Lower leg skin (tissue), 4 donors: ENCODE results near the gene COLGALT1. TPM values are rescaled to one million over a fixed set of nuclear protein-coding genes. Genes with fewer than 3 reads are reported as not detected.

Source experiments
- DNase-seq, 2 donors: peaks; one replicate each; pipeline ENCODE4 v3.0.0-alpha.2; 2019; ENCODE audit warnings: low spot score in 2 of 2
- H3K4me3 ChIP-seq: fragments of 200-600 bp; sonication (generic); 2 replicates; pipeline ENCODE4 v1.5.1; 2017; ENCODE audit warnings: mild to moderate bottlenecking, low read depth; ENCODE audit not compliant: poor library complexity, severe bottlenecking
- CTCF ChIP-seq, 3 donors: fragments of 450-650 bp; IDR thresholded peaks; one replicate each; pipeline ENCODE4 v1.5.1; 2016; ENCODE audit warnings: antibody characterized with exemption in 3 of 3, mild to moderate bottlenecking in 3 of 3, moderate library complexity in 2 of 3
- POLR2A ChIP-seq, 2 donors: fragments of 450-650 bp; IDR thresholded peaks; one replicate each; pipeline ENCODE4 v1.6.1; 2016 to 2017; ENCODE audit warnings: antibody characterized with exemption in 2 of 2, mild to moderate bottlenecking in 1 of 2, moderate library complexity in 1 of 2
- WGBS, 2 donors: methylation state at CpG; one replicate each; pipeline ENCODE4 v1.1.5; 2018; 5-methylcytosine and 5-hydroxymethylcytosine counted together
- intact Hi-C: fragments of 100-400 bp; cut with DNase I; formaldehyde crosslinking; loops from one replicate; pipeline ENCODE4 v1.15.0; 2023; ENCODE audit warnings: low total_unique reads
- total RNA-seq, 4 donors: library from RNA; depleted of rRNA; stranded (reverse); fragments of >200 nt; gene quantifications; one replicate each; pipeline ENCODE4 v1.1.0, GENCODE V29; 2016

The COLGALT1 gene
- total RNA-seq, 4 donors from 2014 or later: 46.8 to 59.3 (median 53.3) TPM

DNA sequence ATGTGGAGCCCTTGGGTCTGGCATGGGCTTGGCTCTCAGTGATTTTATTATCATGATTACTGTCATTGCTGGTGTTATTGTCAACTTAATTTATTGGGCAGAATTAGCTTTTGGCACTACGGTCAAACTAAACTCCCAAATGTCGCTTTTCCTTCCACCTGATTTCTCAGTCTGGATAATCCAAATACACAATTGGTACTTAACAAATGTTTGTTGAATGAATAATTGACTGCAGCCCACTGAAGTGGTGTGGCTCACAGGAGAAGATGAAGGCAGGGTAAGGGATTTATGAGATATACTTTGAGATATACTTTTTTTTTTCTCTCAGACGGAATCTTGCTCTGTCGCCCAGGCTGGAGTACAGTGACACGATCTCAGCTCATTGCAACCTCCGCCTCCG, 1.5 kb downstream of the COLGALT1 start:
- 87% methylated on average over 7 of the region's 7 CpGs for WGBS, 2 donors
- no peak for DNase-seq
- intact Hi-C loops: no loop called here
- H3K4me3 ChIP-seq: no peak overlapping the region
- TF ChIP-seq CTCF (IDR thresholded peaks at IDR 0.05) (no peak), POLR2A (IDR thresholded peaks at IDR 0.05) (no peak)

DNA sequence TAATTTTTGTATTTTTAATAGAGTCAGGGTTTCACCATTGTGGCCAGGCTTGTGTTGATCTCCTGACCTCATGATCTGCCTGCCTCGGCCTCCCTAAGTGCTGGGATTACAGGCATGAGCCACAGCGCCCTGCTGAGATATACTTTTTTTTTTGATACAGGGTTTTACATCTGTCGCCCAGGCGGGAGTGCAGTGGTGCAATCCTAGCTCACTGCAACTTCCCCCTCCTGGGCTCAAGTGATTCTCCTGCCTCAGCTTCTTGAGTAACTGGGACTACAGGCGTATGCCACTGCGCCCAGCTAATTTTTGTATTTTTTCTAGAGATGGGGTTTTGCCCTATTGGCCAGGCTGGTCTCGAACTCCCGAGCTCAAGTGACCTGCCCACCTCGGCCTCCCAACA, 2.0 kb downstream of the COLGALT1 start:
- DNase-seq: no peak
- no peak overlapping the region for H3K4me3 ChIP-seq
- intact Hi-C loops: no loop called here
- no peak for TF ChIP-seq CTCF (IDR thresholded peaks at IDR 0.05)
- TF ChIP-seq POLR2A (IDR thresholded peaks at IDR 0.05): no peak
- WGBS, 2 donors: 82 to 84% methylated on average over 9 of the region's 9 CpGs

GRCh38 chr19:17560205-17560595, 4.8 kb downstream of the COLGALT1 start:
- TF ChIP-seq CTCF (IDR thresholded peaks at IDR 0.05) (no peak), POLR2A (IDR thresholded peaks at IDR 0.05) (no peak)
- no peak for DNase-seq
- H3K4me3 ChIP-seq: no peak overlapping the region
- 75 to 82% methylated on average over 14 of the region's 14 CpGs for whole genome bisulfite sequencing, 2 donors
- intact Hi-C loops: no loop called here

GRCh38 chr19:17562097-17562496, 6.6 kb downstream of the COLGALT1 start:
- TF ChIP-seq CTCF (IDR thresholded peaks at IDR 0.05): no peak
- TF ChIP-seq POLR2A (IDR thresholded peaks at IDR 0.05): no peak
- WGBS, 2 donors: 93 to 97% methylated on average over 4 of the region's 4 CpGs
- no peak overlapping the region for H3K4me3 ChIP-seq
- no peak for DNase-seq
- intact Hi-C loops: no loop called here

GRCh38 chr19:17562561-17562960, 7.1 kb downstream of the COLGALT1 start:
- no peak overlapping the region for H3K4me3 ChIP-seq
- intact Hi-C loops: no loop called here
- no peak for DNase-seq
- TF ChIP-seq POLR2A (IDR thresholded peaks at IDR 0.05) (no peak), CTCF (IDR thresholded peaks at IDR 0.05) (no peak)
- 80 to 81% methylated on average over 11 of the region's 11 CpGs for WGBS, 2 donors

GRCh38 chr19:17564781-17565180, 9.3 kb downstream of the COLGALT1 start:
- DNase-seq: no peak
- intact Hi-C loops: no loop called here
- H3K4me3 ChIP-seq: no peak overlapping the region
- WGBS, 2 donors: 65 to 68% methylated on average over 6 of the region's 6 CpGs
- TF ChIP-seq CTCF (IDR thresholded peaks at IDR 0.05) (no peak), POLR2A (IDR thresholded peaks at IDR 0.05) (no peak)
